DND-41 (cell line): Measurements from ENCODE around the gene TBCD.

Experiments
- ATAC-seq: fragments of 200-7000 bp; cut with Tn5 transposase; 3 replicates; pipeline ENCODE4 v1.9.1; 2021; ENCODE audit warnings: low read depth; ENCODE audit not compliant: insufficient read depth
- DNase-seq: peaks from one replicate; pipeline ENCODE4 v3.0.0-alpha.2; 2020
- H2AFZ ChIP-seq: 2 replicates; pipeline ENCODE4 v1.6.0; 2012; ENCODE audit warnings: low read depth, low read length
- H3K27ac ChIP-seq: 2 replicates; pipeline ENCODE4 v1.5.1; 2012; ENCODE audit warnings: low read length, inconsistent platforms
- H3K27me3 ChIP-seq: fragments of 200-600 bp; sonication (generic); 2 replicates; pipeline ENCODE4 v1.6.0; 2012; ENCODE audit warnings: low read length, mild to moderate bottlenecking, inconsistent platforms; ENCODE audit not compliant: insufficient read depth, poor library complexity
- H3K36me3 ChIP-seq: 2 replicates; pipeline ENCODE4 v1.5.1; 2012; ENCODE audit warnings: low read length, inconsistent platforms; ENCODE audit not compliant: insufficient read depth
- H3K4me1 ChIP-seq: 2 replicates; pipeline ENCODE4 v1.5.1; 2012; ENCODE audit warnings: mild to moderate bottlenecking, low read length; ENCODE audit not compliant: insufficient read depth
- H3K4me2 ChIP-seq: 2 replicates; pipeline ENCODE4 v1.6.0; 2012; ENCODE audit warnings: mild to moderate bottlenecking, moderate library complexity, low read length, inconsistent platforms; ENCODE audit not compliant: insufficient read depth
- H3K4me3 ChIP-seq, 2 experiments: fragments of 200-600 bp in 1 of 2; shearing (Covaris generic) in 1 of 2; 2 replicates each; pipeline ENCODE4 v1.5.1; 2012 to 2016; ENCODE audit warnings: inconsistent platforms in 2 of 2, low read length in 2 of 2, mild to moderate bottlenecking in 2 of 2, low read depth in 1 of 2, moderate library complexity in 1 of 2
- H3K79me2 ChIP-seq: 2 replicates; pipeline ENCODE4 v1.6.0; 2012; ENCODE audit warnings: low read length, inconsistent platforms; ENCODE audit not compliant: insufficient read depth
- H3K9ac ChIP-seq: 2 replicates; pipeline ENCODE4 v1.6.0; 2012; ENCODE audit warnings: low read depth, mild to moderate bottlenecking, inconsistent platforms, low read length, moderate library complexity
- H3K9me3 ChIP-seq: 2 replicates; pipeline ENCODE4 v1.5.1; 2012; ENCODE audit warnings: low read length, moderate library complexity, mild to moderate bottlenecking, inconsistent platforms; ENCODE audit not compliant: insufficient read depth, severe bottlenecking
- H4K20me1 ChIP-seq: 2 replicates; pipeline ENCODE4 v1.6.0; 2012; ENCODE audit warnings: low read length; ENCODE audit not compliant: insufficient read depth
- EZH2 ChIP-seq: IDR thresholded peaks from 3 replicates; pipeline ENCODE4 v1.6.1; 2012; ENCODE audit warnings: borderline replicate concordance, low read depth, mild to moderate bottlenecking, moderate library complexity, low read length, inconsistent platforms; ENCODE audit not compliant: severe bottlenecking
- TF ChIP-seq, protein P1 (sequence below): IDR thresholded peaks from 2 replicates; pipeline ENCODE4 v1.5.1; 2012; ENCODE audit warnings: borderline replicate concordance, low read length, moderate library complexity, mild to moderate bottlenecking; ENCODE audit not compliant: poor library complexity, severe bottlenecking; ENCODE audit errors: extremely low read depth

The TBCD gene

DNA sequence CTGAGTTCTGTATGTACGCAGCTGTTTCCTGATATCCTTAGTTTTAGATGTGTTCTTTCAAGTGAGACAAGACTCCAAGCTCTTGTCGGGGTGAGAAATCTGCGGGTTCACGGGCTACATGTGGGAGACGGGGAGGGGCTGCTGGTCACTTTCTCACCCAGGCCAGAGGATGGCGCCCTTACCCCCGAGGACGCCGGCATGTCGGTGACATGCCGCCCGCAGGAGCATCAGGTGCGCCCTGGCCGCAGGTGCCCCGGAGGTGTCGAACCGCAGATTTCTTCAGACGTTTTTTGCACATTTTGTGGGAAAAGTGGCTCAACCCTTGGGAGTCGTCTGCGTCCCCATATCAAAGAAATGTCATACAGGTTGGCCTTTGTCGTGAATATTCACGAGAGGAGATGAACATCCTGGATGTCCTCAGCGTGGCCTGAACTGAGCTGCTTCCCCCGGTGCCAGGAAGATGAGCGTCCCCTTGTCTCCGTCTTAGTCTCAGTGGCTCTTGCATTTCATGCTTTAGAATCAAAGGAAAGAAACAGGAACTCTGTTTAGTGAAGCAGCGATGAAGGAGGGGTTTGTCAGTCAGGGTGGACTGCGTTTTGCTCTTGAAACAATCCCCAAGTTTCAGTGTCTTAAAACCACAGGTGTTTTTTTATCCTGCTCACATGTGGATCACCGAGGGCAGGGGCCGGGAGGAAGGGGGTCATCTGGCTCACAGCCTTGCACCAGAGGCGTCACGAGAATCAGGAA, 163.3 kb downstream of the TBCD start:
- H2AFZ ChIP-seq: no peak overlapping the region
- DNase-seq: no peak
- H3K4me1 ChIP-seq: peaks cover 12% of the 10 kb centered on the region

DNA sequence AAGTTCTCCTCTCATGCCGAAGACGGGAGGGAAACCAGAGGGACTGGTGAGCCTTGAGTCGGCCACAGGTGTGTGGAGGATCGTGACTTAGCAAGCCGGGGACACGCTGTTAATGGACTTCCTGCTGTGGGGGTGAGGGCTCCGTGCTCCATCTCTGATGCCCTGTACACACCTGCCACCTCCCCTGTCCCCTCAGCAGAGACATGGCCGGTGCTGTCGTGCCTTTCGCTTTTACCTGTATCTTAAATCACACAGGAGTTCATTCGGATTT, 163.8 kb downstream of the TBCD start:
- DNase-seq: no peak
- no peak overlapping the region for H3K4me3 ChIP-seq
- H3K27me3 ChIP-seq: no peaks in the 10 kb centered on the region
- peaks cover 97% of the 10 kb centered on the region for H3K79me2 ChIP-seq
- H3K9me3 ChIP-seq: no peaks in the 10 kb centered on the region
- peaks cover 24% of the 10 kb centered on the region; the same call in 1 of the 2 replicates for H4K20me1 ChIP-seq
- peak overlapping the region; percentile 48 for H3K27ac ChIP-seq
- no peak for ATAC-seq
- no peak overlapping the region for H3K9ac ChIP-seq
- no peak overlapping the region for H2AFZ ChIP-seq
- peaks cover 11% of the 10 kb centered on the region; the same call in 1 of the 2 replicates for H3K4me1 ChIP-seq
- peaks cover 90% of the 10 kb centered on the region for H3K36me3 ChIP-seq
- TF ChIP-seq, protein P1, sequence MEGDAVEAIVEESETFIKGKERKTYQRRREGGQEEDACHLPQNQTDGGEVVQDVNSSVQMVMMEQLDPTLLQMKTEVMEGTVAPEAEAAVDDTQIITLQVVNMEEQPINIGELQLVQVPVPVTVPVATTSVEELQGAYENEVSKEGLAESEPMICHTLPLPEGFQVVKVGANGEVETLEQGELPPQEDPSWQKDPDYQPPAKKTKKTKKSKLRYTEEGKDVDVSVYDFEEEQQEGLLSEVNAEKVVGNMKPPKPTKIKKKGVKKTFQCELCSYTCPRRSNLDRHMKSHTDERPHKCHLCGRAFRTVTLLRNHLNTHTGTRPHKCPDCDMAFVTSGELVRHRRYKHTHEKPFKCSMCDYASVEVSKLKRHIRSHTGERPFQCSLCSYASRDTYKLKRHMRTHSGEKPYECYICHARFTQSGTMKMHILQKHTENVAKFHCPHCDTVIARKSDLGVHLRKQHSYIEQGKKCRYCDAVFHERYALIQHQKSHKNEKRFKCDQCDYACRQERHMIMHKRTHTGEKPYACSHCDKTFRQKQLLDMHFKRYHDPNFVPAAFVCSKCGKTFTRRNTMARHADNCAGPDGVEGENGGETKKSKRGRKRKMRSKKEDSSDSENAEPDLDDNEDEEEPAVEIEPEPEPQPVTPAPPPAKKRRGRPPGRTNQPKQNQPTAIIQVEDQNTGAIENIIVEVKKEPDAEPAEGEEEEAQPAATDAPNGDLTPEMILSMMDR: no peak
- no peak for TF ChIP-seq EZH2
- no peak overlapping the region for H3K4me2 ChIP-seq

More for the DNA sequence above, 163.3 kb downstream of the TBCD start:
- peak overlapping the region; percentile 48 for H3K27ac ChIP-seq
- no peaks in the 10 kb centered on the region for H3K9me3 ChIP-seq
- H3K4me2 ChIP-seq: no peak overlapping the region
- peaks cover 98% of the 10 kb centered on the region for H3K79me2 ChIP-seq
- peaks cover 90% of the 10 kb centered on the region for H3K36me3 ChIP-seq
- TF ChIP-seq, protein P1: peak; percentile 40
- no peak for TF ChIP-seq EZH2
- H3K9ac ChIP-seq: no peak overlapping the region
- peaks cover 22% of the 10 kb centered on the region; the same call in 1 of the 2 replicates for H4K20me1 ChIP-seq
- no peak for ATAC-seq
- H3K4me3 ChIP-seq: no peak overlapping the region
- H3K27me3 ChIP-seq: no peaks in the 10 kb centered on the region

DNA sequence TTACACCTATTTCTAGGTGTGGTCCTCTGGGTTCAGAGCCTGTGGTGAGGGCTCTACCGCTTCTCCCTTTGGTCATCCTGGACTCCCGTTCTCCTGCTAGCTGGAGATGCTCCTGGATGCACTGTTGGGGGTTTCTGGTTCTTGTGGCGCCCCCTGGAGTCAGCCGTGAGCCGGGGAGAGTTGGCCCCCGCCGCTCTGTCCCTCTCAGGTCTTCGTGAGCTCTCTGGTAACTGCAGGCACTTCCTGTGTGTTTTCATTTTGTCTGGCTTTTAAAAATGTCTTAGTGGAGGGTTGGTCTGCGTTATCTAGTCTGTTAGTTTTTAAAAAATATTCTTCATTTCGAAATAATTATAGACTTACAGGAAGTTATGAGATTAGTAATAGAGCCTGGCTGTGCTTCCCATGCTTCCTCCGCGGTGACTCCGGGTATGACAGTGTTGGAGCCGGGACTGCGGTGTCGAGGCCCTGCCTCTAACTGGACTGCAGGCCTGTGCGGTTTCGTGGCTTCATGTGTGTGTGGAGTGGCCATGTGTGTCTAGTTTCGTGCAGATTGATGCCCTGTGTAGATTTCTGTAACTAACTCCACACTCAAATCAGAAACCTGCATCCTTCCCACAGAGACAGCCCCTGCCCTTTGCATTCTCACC, 166.0 kb downstream of the TBCD start:
- Histone ChIP-seq H3K27me3 (no peaks in the 10 kb centered on the region), H3K36me3 (peaks cover 90% of the 10 kb centered on the region), H3K9me3 (no peaks in the 10 kb centered on the region), H3K4me1 (peaks cover 3% of the 10 kb centered on the region; the same call in 1 of the 2 replicates), H3K79me2 (peaks cover 87% of the 10 kb centered on the region), H3K4me2 (no peak overlapping the region), H4K20me1 (peaks cover 24% of the 10 kb centered on the region; the same call in 1 of the 2 replicates), H3K27ac (peak overlapping the region; percentile 25; the same call in 1 of the 2 replicates), H3K9ac (no peak overlapping the region), H3K4me3 (no peak overlapping the region), H2AFZ (no peak overlapping the region)
- TF ChIP-seq, protein P1: peak; percentile 75
- no peak for TF ChIP-seq EZH2
- ATAC-seq: peak; percentile 73
- DNase-seq: peak; percentile 55
